Ascending aorta (tissue), 2 donors: ENCODE results near the gene PNN. TPM values are rescaled to one million over a fixed set of nuclear protein-coding genes. Genes with fewer than 3 reads are reported as not detected.
"Not testable (repeated sequence)": the region's sequence is repeated elsewhere in the genome, so short reads cannot be mapped to it uniquely, and the experiment has no call there.

Experiments
- DNase-seq, 2 donors: peaks; one replicate each; pipeline ENCODE4 v3.0.0-alpha.2; 2019; ENCODE audit warnings: low spot score in 2 of 2
- H3K27ac ChIP-seq, 2 donors: fragments of 200-600 bp; sonication (generic); one replicate each; pipeline ENCODE4 v1.5.1; 2016 to 2017; ENCODE audit warnings: mild to moderate bottlenecking in 1 of 2
- H3K27me3 ChIP-seq: fragments of 200-600 bp; sonication (generic); one replicate; pipeline ENCODE4 v1.5.1; 2017
- H3K36me3 ChIP-seq, 2 donors: fragments of 200-600 bp; sonication (generic); one replicate each; pipeline ENCODE4 v1.5.1; 2016
- H3K4me1 ChIP-seq, 2 donors: fragments of 200-600 bp; sonication (generic); one replicate each; pipeline ENCODE4 v1.5.1; 2016 to 2017; ENCODE audit warnings: mild to moderate bottlenecking in 1 of 2
- H3K4me3 ChIP-seq, 2 donors: fragments of 200-600 bp; sonication (generic); one replicate each; pipeline ENCODE4 v1.5.1; 2016 to 2017; ENCODE audit warnings: mild to moderate bottlenecking in 1 of 2
- H3K9me3 ChIP-seq, 2 donors: fragments of 200-600 bp; sonication (generic); one replicate each; pipeline ENCODE4 v1.5.1; 2016
- intact Hi-C: fragments of 100-400 bp; cut with DNase I; formaldehyde crosslinking; loops from one replicate; pipeline ENCODE4 v1.15.1; 2023
- total RNA-seq: library from RNA; depleted of rRNA; stranded (reverse); fragments of >200 nt; gene quantifications from one replicate; pipeline ENCODE4 v1.1.0, GENCODE V29; 2016
- TF ChIP-seq, protein P1 (sequence below), 3 experiments: fragments of 200-600 bp in 2 of 3; fragments of 450-650 bp in 1 of 3; sonication (generic) in 2 of 3; IDR thresholded peaks; one replicate each; pipeline ENCODE4 v1.5.1; 2016 to 2019; ENCODE audit warnings: antibody characterized with exemption in 3 of 3, mild to moderate bottlenecking in 1 of 3, moderate library complexity in 1 of 3

The PNN gene
- total RNA-seq, 1 donor from 2014 or later, result 19.3 TPM

DNA sequence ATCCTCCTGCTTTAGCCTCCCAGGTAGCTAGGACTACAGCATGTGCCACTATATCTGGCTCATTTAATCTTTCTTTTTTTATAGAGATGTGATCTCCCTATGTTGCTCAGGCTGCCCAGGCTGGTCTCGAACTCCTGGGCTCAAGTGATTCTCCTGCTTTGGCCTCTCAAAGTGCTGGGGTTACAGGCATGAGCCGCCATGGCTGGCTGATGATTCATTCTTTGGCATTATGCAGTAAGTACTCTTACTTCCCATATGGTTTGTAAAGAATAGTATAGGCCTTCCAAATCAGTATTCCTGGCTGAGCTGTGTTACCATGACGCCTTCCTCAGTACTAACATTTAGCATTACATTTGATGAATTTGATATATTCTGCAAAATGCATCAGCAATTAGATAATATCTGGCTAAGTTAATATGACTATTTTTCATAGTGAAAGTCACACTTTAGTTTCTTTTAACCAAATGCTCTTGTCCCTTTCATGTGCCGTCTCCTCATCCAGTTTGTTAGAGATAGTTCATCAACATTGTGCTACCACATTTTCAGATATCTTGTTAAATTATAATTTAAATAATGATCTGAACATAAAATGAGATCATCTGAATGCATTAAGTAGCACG is 55.5 kb downstream of the PNN start:
- TF ChIP-seq, protein P1, sequence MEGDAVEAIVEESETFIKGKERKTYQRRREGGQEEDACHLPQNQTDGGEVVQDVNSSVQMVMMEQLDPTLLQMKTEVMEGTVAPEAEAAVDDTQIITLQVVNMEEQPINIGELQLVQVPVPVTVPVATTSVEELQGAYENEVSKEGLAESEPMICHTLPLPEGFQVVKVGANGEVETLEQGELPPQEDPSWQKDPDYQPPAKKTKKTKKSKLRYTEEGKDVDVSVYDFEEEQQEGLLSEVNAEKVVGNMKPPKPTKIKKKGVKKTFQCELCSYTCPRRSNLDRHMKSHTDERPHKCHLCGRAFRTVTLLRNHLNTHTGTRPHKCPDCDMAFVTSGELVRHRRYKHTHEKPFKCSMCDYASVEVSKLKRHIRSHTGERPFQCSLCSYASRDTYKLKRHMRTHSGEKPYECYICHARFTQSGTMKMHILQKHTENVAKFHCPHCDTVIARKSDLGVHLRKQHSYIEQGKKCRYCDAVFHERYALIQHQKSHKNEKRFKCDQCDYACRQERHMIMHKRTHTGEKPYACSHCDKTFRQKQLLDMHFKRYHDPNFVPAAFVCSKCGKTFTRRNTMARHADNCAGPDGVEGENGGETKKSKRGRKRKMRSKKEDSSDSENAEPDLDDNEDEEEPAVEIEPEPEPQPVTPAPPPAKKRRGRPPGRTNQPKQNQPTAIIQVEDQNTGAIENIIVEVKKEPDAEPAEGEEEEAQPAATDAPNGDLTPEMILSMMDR (IDR thresholded peaks at IDR 0.05), result no peak

DNA sequence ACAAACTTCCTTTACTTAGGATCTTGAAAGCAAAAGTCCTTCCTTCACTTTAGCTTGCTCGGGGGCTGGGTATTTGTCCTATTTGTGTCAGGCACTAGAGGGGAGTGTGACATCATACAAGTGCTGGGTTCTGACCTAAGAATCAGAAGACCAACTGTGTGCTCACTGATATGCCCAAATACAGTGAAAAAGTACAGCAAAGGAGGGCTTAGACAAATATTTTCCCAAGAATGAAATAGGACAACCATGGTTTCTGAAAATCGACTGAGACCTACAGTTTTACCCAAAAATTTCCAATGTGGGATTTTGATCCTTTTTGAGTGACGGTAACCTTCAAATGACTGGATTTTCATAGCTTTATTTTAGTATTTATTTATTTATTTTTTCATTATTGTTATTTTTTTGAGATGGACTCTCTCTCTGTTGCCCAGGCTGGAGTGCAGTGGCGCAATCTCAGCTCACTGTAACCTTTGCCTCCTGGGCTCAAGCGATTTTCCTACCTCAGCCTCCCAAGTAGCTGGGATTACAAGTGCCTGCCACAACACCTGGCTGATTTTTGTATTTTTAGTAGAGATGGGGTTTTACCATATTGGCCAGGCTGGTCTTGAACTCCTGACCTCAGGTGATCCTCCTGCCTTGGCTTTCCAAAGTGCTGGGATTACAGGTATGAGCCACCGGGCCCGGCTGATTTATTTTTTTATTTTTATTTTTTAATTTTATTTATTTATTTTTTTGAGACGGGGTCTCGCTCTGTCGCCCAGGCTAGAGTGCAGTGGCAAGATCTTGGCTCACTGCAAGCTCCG is 56.9 kb downstream of the PNN start:
- intact Hi-C loops, result loop anchor here (2.0 kb wide), 1 partner anchor 35 kb away; no protein-coding TSS in a partner anchor
- TF ChIP-seq, protein P1 (IDR thresholded peaks at IDR 0.05), result peak in 1 of 3 experiments; percentile 38

More for the DNA sequence above, 55.5 kb downstream of the PNN start:
- no peak for DNase-seq
- H3K4me1 ChIP-seq, result no peaks in the 10 kb centered on the region
- H3K36me3 ChIP-seq, result no peaks in the 10 kb centered on the region
- no peak overlapping the region for H3K4me3 ChIP-seq
- no peaks in the 10 kb centered on the region for H3K27me3 ChIP-seq
- intact Hi-C loops, result no loop called here
- H3K9me3 ChIP-seq, result no peaks in the 10 kb centered on the region
- H3K27ac ChIP-seq, result no peak overlapping the region

More for the DNA sequence above, 56.9 kb downstream of the PNN start:
- H3K27ac ChIP-seq, DNase-seq, H3K9me3 ChIP-seq, H3K4me3 ChIP-seq, H3K36me3 ChIP-seq, H3K27me3 ChIP-seq, H3K4me1 ChIP-seq: not testable (repeated sequence)

Other genes starting within 250 kb of the PNN start
- gene SEC23A, start 72.0 kb upstream of the PNN start, total RNA-seq, result 74.8 TPM
- 23.8 TPM for gene GEMIN2, start 60.9 kb upstream of the PNN start, total RNA-seq
- 5.3 TPM for gene TRAPPC6B, start 4.9 kb upstream of the PNN start, total RNA-seq
- 14.4 TPM for gene MIA2, start 58.7 kb downstream of the PNN start, total RNA-seq